HL-60 (cell line): ENCODE measurements around the gene ASPSCR1.

Experiments
- DNase-seq, 2 experiments: peaks; one replicate each; pipeline ENCODE4 v3.0.0-alpha.2; 2010 to 2020; ENCODE audit warnings: low read depth in 1 of 2, low spot score in 1 of 2
- H3K27ac ChIP-seq: fragments of 250-450 bp; sonication (Bioruptor Pico); replicated peaks from 2 replicates; pipeline ENCODE4 v1.5.1; 2020; ENCODE audit warnings: mild to moderate bottlenecking, moderate library complexity
- H3K27me3 ChIP-seq: fragments of 250-450 bp; sonication (Bioruptor Pico); 2 replicates; pipeline ENCODE4 v1.5.1; 2021; ENCODE audit warnings: mild to moderate bottlenecking, moderate library complexity; ENCODE audit not compliant: insufficient read depth, poor library complexity, severe bottlenecking
- H3K4me3 ChIP-seq: replicated peaks from 2 replicates; pipeline ENCODE4 v1.5.1; 2011; ENCODE audit warnings: mild to moderate bottlenecking, control low read depth, low read length; ENCODE audit not compliant: insufficient read depth
- CTCF ChIP-seq: IDR thresholded peaks from one replicate; pipeline ENCODE4 v1.5.1; 2011; ENCODE audit warnings: low read length, control low read depth, inconsistent platforms; ENCODE audit not compliant: insufficient read depth
- GABPA ChIP-seq: IDR thresholded peaks from 2 replicates; pipeline ENCODE4 v1.6.1; 2012; ENCODE audit warnings: low read depth
- POLR2AphosphoS5 ChIP-seq: IDR thresholded peaks from 2 replicates; pipeline ENCODE4 v1.6.1; 2012; ENCODE audit warnings: low read depth
- REST ChIP-seq: IDR thresholded peaks from 2 replicates; pipeline ENCODE4 v1.6.1; 2012; ENCODE audit warnings: low read depth; ENCODE audit not compliant: insufficient replicate concordance
- SPI1 ChIP-seq: IDR thresholded peaks from 2 replicates; pipeline ENCODE4 v1.6.1; 2012; ENCODE audit warnings: low read depth, mild to moderate bottlenecking, borderline replicate concordance

ASPSCR1 gene

GRCh38 chr17:82031303-82031884, 54.0 kb downstream of the ASPSCR1 start, which contains the start of gene RAC3:
Gene RAC3 (plus strand): TSS chr17:82031678. CDS start chr17:82031762, 84 bp downstream.
- no peak for DNase-seq
- peak within 1 kb of the TSS; percentile 57 for H3K4me3 ChIP-seq
- TF ChIP-seq POLR2AphosphoS5, result no peak
- TF ChIP-seq GABPA, result no peak
- TF ChIP-seq SPI1, result no peak
- no peak for TF ChIP-seq REST
- TF ChIP-seq CTCF, result no peak
- H3K27me3 ChIP-seq, result no peaks in the 10 kb centered on the region
- peak within 1 kb of the TSS; percentile 82 for H3K27ac ChIP-seq

GRCh38 chr17:82031885-82032627, 54.6 kb downstream of the ASPSCR1 start:
- Histone ChIP-seq H3K27me3 (no peaks in the 10 kb centered on the region), H3K4me3 (peak overlapping the region; percentile 57), H3K27ac (peak overlapping the region; percentile 62)
- peak; percentile 48 to 65 for DNase-seq
- TF ChIP-seq CTCF (no peak), REST (no peak), GABPA (no peak), POLR2AphosphoS5 (no peak), SPI1 (no peak)

GRCh38 chr17:82033359-82034085, 56.1 kb downstream of the ASPSCR1 start:
- no peak for DNase-seq
- TF ChIP-seq REST (no peak), GABPA (no peak), CTCF (no peak), POLR2AphosphoS5 (no peak), SPI1 (no peak)
- H3K27me3 ChIP-seq, result no peaks in the 10 kb centered on the region
- no peak overlapping the region for H3K27ac ChIP-seq
- no peak overlapping the region for H3K4me3 ChIP-seq
